Stimulated activated CD8-positive, alpha-beta memory T cell treated with anti-CD3 and anti-CD28 coated beads, Interleukin-4, amount 100 ng/mL, for 48 hours (primary cell): ENCODE measurements around the gene AP1S1.
"Not testable (repeated sequence)": the region's sequence is repeated elsewhere in the genome, so short reads cannot be mapped to it uniquely, and the experiment has no call there.

Experiments
- DNase-seq: peaks from one replicate; pipeline ENCODE4 v3.0.0-alpha.2; 2020

The AP1S1 gene

GRCh38 chr7:101125989-101126650, 28.2 kb upstream of the AP1S1 start:
- no peak for DNase-seq

GRCh38 chr7:101126651-101127459, 27.4 kb upstream of the AP1S1 start, which contains the start of gene SERPINE1:
Gene SERPINE1, plus strand, starts transcription at chr7:101127104. Its CDS starts 1,290 bp downstream, at chr7:101128394.
- peak; percentile 58 for DNase-seq

GRCh38 chr7:101127460-101128039, 26.7 kb upstream of the AP1S1 start:
- DNase-seq, result no peak

- no peak for DNase-seq
Observed at GRCh38 chr7:101128040-101128834, 26.0 kb upstream of the AP1S1 start.

GRCh38 chr7:101129603-101130117, 24.6 kb upstream of the AP1S1 start:
- DNase-seq, result no peak

GRCh38 chr7:101132626-101133600, 21.4 kb upstream of the AP1S1 start:
- not testable (repeated sequence) for DNase-seq

- no peak for DNase-seq
Observed at GRCh38 chr7:101133621-101134398, 20.5 kb upstream of the AP1S1 start.

- no peak for DNase-seq
Observed at GRCh38 chr7:101134399-101134980, 19.8 kb upstream of the AP1S1 start.

GRCh38 chr7:101137651-101138212, 16.5 kb upstream of the AP1S1 start:
- DNase-seq, result no peak

- peak; percentile 90 for DNase-seq
Observed at GRCh38 chr7:101138213-101138870, 15.9 kb upstream of the AP1S1 start.

- DNase-seq, result no peak
Observed at GRCh38 chr7:101140339-101140699, 14.0 kb upstream of the AP1S1 start.

- no peak for DNase-seq
Observed at GRCh38 chr7:101140746-101141382, 13.4 kb upstream of the AP1S1 start.

GRCh38 chr7:101151908-101152651, 2.2 kb upstream of the AP1S1 start:
- DNase-seq, result no peak

GRCh38 chr7:101154693-101155102, 422 bp downstream of the AP1S1 start:
- DNase-seq, result peak; percentile 33

- peak; percentile 27 for DNase-seq
Observed at GRCh38 chr7:101155303-101155702, 1.0 kb downstream of the AP1S1 start.

GRCh38 chr7:101156277-101156676, 2.0 kb downstream of the AP1S1 start:
- no peak for DNase-seq

- no peak for DNase-seq
Observed at GRCh38 chr7:101156866-101157589, 2.8 kb downstream of the AP1S1 start.
